HepG2 (cell line): ENCODE measurements around the gene PIP5K1C. TPM values are rescaled to one million over a fixed set of nuclear protein-coding genes. Genes with fewer than 3 reads are reported as not detected.

Source experiments
- ATAC-seq: fragments of 200-7000 bp; cut with Tn5 transposase; 3 replicates; pipeline ENCODE4 v1.9.1; 2020; ENCODE audit warnings: mild to moderate bottlenecking, moderate library complexity
- BruUV-seq: library from RNA; stranded (reverse); fragments of 400-500 nt; replicated peaks from 2 replicates; lab custom pipeline; 2021; lab: Mats Ljungman, UMichigan
- CTCF ChIA-PET: fragments of 300-600 bp; formaldehyde crosslinking; extraction: SDS; loops from one replicate; lab custom pipeline; 2021; ENCODE audit warnings: low total read pairs, inconsistent platforms, low intra/inter-chr PET ratio; lab: Yijun Ruan, JAX
- POLR2A ChIA-PET: fragments of 350-600 bp; sonication (Branson Sonifier 250); formaldehyde crosslinking; loops from one replicate; lab custom pipeline; 2020; ENCODE audit warnings: antibody characterized with exemption, inconsistent platforms; lab: Yijun Ruan, JAX
- DNase-seq: peaks from one replicate; pipeline ENCODE4 v3.0.0-alpha.2; 2015; ENCODE audit warnings: low spot score
- FAIRE-seq: peaks from 3 replicates; lab custom pipeline; 2011; peaks lifted over from hg19 to GRCh38; lab: Jason Lieb, UNC
- H2AFZ ChIP-seq: one replicate; pipeline ENCODE4 v1.6.1; 2011; ENCODE audit warnings: low read length, inconsistent platforms
- H3K27ac ChIP-seq: fragments of 300-600 bp; 3 replicates; pipeline ENCODE4 v1.8.0; 2011; ENCODE audit warnings: mixed run types, mild to moderate bottlenecking, mixed read lengths, low read length, inconsistent platforms; ENCODE audit not compliant: insufficient read depth; ENCODE audit errors: extremely low read length
- H3K27me3 ChIP-seq, 2 experiments: fragments of 200-600 bp in 1 of 2; 2 replicates in 1 of 2; 3 replicates in 1 of 2; pipeline versions ENCODE4 v1.6.0 to v1.8.0; 2011; ENCODE audit warnings: low read length in 2 of 2, mild to moderate bottlenecking in 2 of 2, moderate library complexity in 2 of 2, inconsistent platforms in 1 of 2; ENCODE audit not compliant: insufficient read depth in 2 of 2, control insufficient read depth in 1 of 2
- H3K36me3 ChIP-seq, 2 experiments: fragments of 200-600 bp in 1 of 2; replicated peaks in 1 of 2; 2 replicates in 1 of 2; 3 replicates in 1 of 2; pipeline versions ENCODE4 v1.5.1 to v1.8.0; 2011; ENCODE audit warnings: low read length in 2 of 2, inconsistent platforms in 1 of 2; ENCODE audit not compliant: insufficient read depth in 2 of 2, control insufficient read depth in 1 of 2
- H3K4me1 ChIP-seq: 2 replicates; pipeline ENCODE4 v1.5.1; 2012; ENCODE audit warnings: low read length, inconsistent platforms; ENCODE audit not compliant: insufficient read depth
- H3K4me2 ChIP-seq: 2 replicates; pipeline ENCODE4 v1.6.0; 2011; ENCODE audit warnings: low read depth, low read length, inconsistent platforms
- H3K4me3 ChIP-seq, 3 experiments: fragments of 200-600 bp in 1 of 3; sonication (generic), shearing (Covaris generic) in 1 of 3; replicated peaks in 1 of 3; 2 replicates each; pipeline ENCODE4 v1.5.1; 2011 to 2016; ENCODE audit warnings: low read length in 3 of 3, inconsistent platforms in 2 of 3, low read depth in 2 of 3, mild to moderate bottlenecking in 2 of 3, control low read depth in 1 of 3, mixed read lengths in 1 of 3; ENCODE audit not compliant: insufficient read depth in 1 of 3
- H3K79me2 ChIP-seq: one replicate; pipeline ENCODE4 v1.6.1; 2011; ENCODE audit warnings: low read length, inconsistent platforms; ENCODE audit not compliant: insufficient read depth
- H3K9ac ChIP-seq: 2 replicates; pipeline ENCODE4 v1.6.0; 2011; ENCODE audit warnings: mild to moderate bottlenecking, low read depth, low read length, inconsistent platforms; ENCODE audit not compliant: insufficient read depth
- H3K9me3 ChIP-seq: 2 replicates; pipeline ENCODE4 v1.5.1; 2012; ENCODE audit warnings: mild to moderate bottlenecking, low read length
- H4K20me1 ChIP-seq: 2 replicates; pipeline ENCODE4 v1.6.0; 2011; ENCODE audit warnings: inconsistent platforms, mild to moderate bottlenecking, low read length, moderate library complexity; ENCODE audit not compliant: insufficient read depth
- ARHGAP35 ChIP-seq: sonication (generic); formaldehyde crosslinking; IDR thresholded peaks from 2 replicates; pipeline ENCODE4 v1.9.0; 2022; ENCODE audit warnings: mild to moderate bottlenecking, inconsistent platforms, moderate library complexity, missing genetic modification reagents, borderline replicate concordance
- IRF2 ChIP-seq: IDR thresholded peaks from 2 replicates; pipeline ENCODE4 v1.6.1; 2018; ENCODE audit warnings: missing genetic modification reagents, missing compliant biosample characterization
- JUNB ChIP-seq: sonication (generic); formaldehyde crosslinking; IDR thresholded peaks from 2 replicates; pipeline ENCODE4 v1.8.0; 2022; ENCODE audit warnings: missing genetic modification reagents, mild to moderate bottlenecking, borderline replicate concordance
- KLF6 ChIP-seq: IDR thresholded peaks from 2 replicates; pipeline ENCODE4 v1.8.0; 2016; ENCODE audit warnings: missing biosample characterization, missing genetic modification reagents
- PRPF4 ChIP-seq: fragments of 200-400 bp; formaldehyde crosslinking; IDR thresholded peaks from 2 replicates; pipeline ENCODE4 v1.6.1; 2016; ENCODE audit warnings: low read length, low read depth; ENCODE audit not compliant: poor library complexity, severe bottlenecking
- ZBTB33 ChIP-seq: sonication (generic); formaldehyde crosslinking; IDR thresholded peaks from 2 replicates; pipeline ENCODE4 v1.4.0; 2020; ENCODE audit warnings: missing genetic modification reagents
- ZMYM3 ChIP-seq: sonication (generic); formaldehyde crosslinking; IDR thresholded peaks from 2 replicates; pipeline ENCODE4 v1.5.1; 2020; ENCODE audit warnings: mild to moderate bottlenecking, missing genetic modification reagents
- ZNF3 ChIP-seq: IDR thresholded peaks from 2 replicates; pipeline ENCODE4 v1.7.0; 2017; ENCODE audit warnings: inconsistent platforms
- ZNF607 ChIP-seq: sonication (generic); formaldehyde crosslinking; IDR thresholded peaks from 2 replicates; pipeline ENCODE4 v1.5.1; 2020; ENCODE audit warnings: missing genetic modification reagents, mild to moderate bottlenecking, borderline replicate concordance
- ZNF768 ChIP-seq: sonication (generic); formaldehyde crosslinking; IDR thresholded peaks from 2 replicates; pipeline ENCODE4 v1.4.0; 2020; ENCODE audit warnings: missing genetic modification reagents
- WGBS: methylation state at CpG from one replicate; pipeline ENCODE4 v1.1.6; 2017; ENCODE audit warnings: low lambda C conversion rate; 5-methylcytosine and 5-hydroxymethylcytosine counted together
- in situ Hi-C: cut with HindIII; loops from 2 replicates; pipeline ENCODE4 v1.10.0; 2017; ENCODE audit warnings: low pct_unique_long_range_greater_than_20kb; ENCODE audit not compliant: extremely low pct_ligation_motif_present
- intact Hi-C: fragments of 100-400 bp; cut with micrococcal nuclease; formaldehyde crosslinking; loops from one replicate; pipeline ENCODE4 v1.10.0; 2022; ENCODE audit not compliant: unreplicated experiment
- polyA plus RNA-seq, 8 experiments: library from polyadenylated mRNA; depleted of rRNA in 3 of 8; stranded (reverse) in 7 of 8; unstranded in 1 of 8; fragments of >200 nt; fragmentation: Illumina TruSeq in 4 of 8; extraction: Trizol in 4 of 8; gene quantifications; 2 replicates each; pipeline versions ENCODE4 v1.2.1 to v1.2.3, GENCODE V29; 2011 to 2016; ENCODE audit warnings: low read depth in 4 of 8, missing spikeins in 1 of 8, mixed read lengths in 1 of 8; ENCODE audit not compliant: insufficient read depth in 1 of 8
- total RNA-seq, 5 experiments: library from RNA; depleted of rRNA; stranded (reverse); fragments of >200 nt; fragmentation: Illumina TruSeq; extraction: Trizol; gene quantifications; 2 replicates each; pipeline ENCODE4 v1.2.3, GENCODE V29; 2016; ENCODE audit warnings: low read depth in 1 of 5
- TF ChIP-seq, protein P1 (sequence below): sonication (generic); formaldehyde crosslinking; IDR thresholded peaks from 2 replicates; pipeline ENCODE4 v1.8.0; 2022; ENCODE audit warnings: missing genetic modification reagents, mild to moderate bottlenecking, borderline replicate concordance

The PIP5K1C gene
- total and polyA plus RNA-seq, 2 of the 13 experiments (the other 11 are each of a cell fraction or from before 2014, with no cell fraction given) = 3.6 to 4.3 TPM

DNA sequence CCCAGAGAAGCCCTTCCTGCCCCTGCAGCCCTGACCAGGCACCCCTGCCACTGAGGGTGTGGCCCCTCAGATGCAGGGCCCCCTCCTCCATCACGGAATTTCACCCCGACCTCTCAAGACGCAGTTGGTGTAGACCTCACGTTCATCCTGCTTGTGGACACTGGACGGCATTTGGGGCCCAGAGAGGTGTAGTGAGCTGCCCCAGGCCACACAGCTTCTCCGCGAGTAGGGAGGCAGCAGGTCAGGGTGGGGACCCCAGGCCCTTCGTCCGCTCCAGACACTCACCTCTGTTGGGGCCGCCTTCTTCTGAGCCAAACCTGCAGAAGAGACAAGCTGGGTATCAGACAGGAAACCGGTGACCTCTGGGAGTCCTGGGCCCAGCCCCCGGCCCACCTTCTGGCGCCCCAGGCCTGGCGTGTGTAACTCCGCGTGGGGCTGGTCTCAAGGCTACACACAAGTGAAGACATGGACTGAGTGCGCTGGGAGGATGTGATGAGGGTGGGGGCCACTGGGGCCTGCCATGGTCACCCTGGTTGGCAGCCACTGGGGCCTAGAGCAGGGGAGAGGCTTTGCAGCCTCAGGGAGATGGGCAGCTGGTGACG is 33.1 kb downstream of the PIP5K1C start:
- DNase-seq = no peak
- ChIA-PET POLR2A (no interaction called here), CTCF (no interaction called here)
- Histone ChIP-seq H3K27me3 (no peaks in the 10 kb centered on the region), H3K9ac (no peak overlapping the region), H3K79me2 (no peaks in the 10 kb centered on the region), H3K27ac (no peak overlapping the region), H3K4me3 (no peak overlapping the region), H2AFZ (no peak overlapping the region), H3K4me1 (peaks cover 21% of the 10 kb centered on the region), H3K36me3 (peaks cover 0 to 16% of the 10 kb centered on the region in 2 experiments; a peak in 4 of 5 replicates), H4K20me1 (no peaks in the 10 kb centered on the region), H3K9me3 (no peaks in the 10 kb centered on the region), H3K4me2 (no peak overlapping the region)
- BruUV-seq = no TSS peak
- no peak for ATAC-seq
- in situ Hi-C loops (no loop called here), intact Hi-C loops (loop anchor here (5.0 kb wide), 1 partner anchor 35 kb away; the partner anchor contains the start of gene PIP5K1C)
- 95% methylated on average over 15 of the region's 18 CpGs for WGBS
- 0 out of 2 replicates have a peak, but pooled peaks have one; percentile 15 for TF ChIP-seq ZMYM3 (CRISPR knock-in tag)
- peak; percentile 38; the same call in 1 of the 2 replicates for TF ChIP-seq ZBTB33 (CRISPR knock-in tag)
- TF ChIP-seq ZNF607 (CRISPR knock-in tag) = no peak
- TF ChIP-seq JUNB (CRISPR knock-in tag) = no peak
- no peak for TF ChIP-seq ARHGAP35 (CRISPR knock-in tag)
- TF ChIP-seq ZNF3 (CRISPR knock-in tag) = no peak
- TF ChIP-seq IRF2 (CRISPR knock-in tag) = no peak
- TF ChIP-seq, protein P1, sequence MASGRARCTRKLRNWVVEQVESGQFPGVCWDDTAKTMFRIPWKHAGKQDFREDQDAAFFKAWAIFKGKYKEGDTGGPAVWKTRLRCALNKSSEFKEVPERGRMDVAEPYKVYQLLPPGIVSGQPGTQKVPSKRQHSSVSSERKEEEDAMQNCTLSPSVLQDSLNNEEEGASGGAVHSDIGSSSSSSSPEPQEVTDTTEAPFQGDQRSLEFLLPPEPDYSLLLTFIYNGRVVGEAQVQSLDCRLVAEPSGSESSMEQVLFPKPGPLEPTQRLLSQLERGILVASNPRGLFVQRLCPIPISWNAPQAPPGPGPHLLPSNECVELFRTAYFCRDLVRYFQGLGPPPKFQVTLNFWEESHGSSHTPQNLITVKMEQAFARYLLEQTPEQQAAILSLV = no peak
- TF ChIP-seq KLF6 (CRISPR knock-in tag) = no peak
- no peak for TF ChIP-seq PRPF4
- TF ChIP-seq ZNF768 = peak; percentile 94
- FAIRE-seq = no peak
